GM19035 (cell line): ENCODE data around the gene ARHGEF40.

Source experiments
- ATAC-seq: cut with Tn5 transposase; IDR thresholded peaks from one replicate; pipeline ENCODE4 v1.9.1; 2021; ENCODE audit not compliant: unreplicated experiment

The ARHGEF40 gene

GRCh38 chr14:21096438-21096837 is 26.3 kb downstream of the ARHGEF40 start:
- ATAC-seq, result no peak

- ATAC-seq, result no peak
Measured at GRCh38 chr14:21096978-21097635, 27.0 kb downstream of the ARHGEF40 start.

- no peak for ATAC-seq
Measured at GRCh38 chr14:21097636-21098075, 27.6 kb downstream of the ARHGEF40 start.

GRCh38 chr14:21098076-21098891 is 28.2 kb downstream of the ARHGEF40 start, which contains the start of gene ZNF219:
ZNF219 (minus strand) TSS chr14:21098655; CDS start chr14:21093591, 5,064 bp downstream.
- no peak for ATAC-seq

- no peak for ATAC-seq
Measured at GRCh38 chr14:21098892-21099595, 28.9 kb downstream of the ARHGEF40 start.

- ATAC-seq, result no peak
Measured at GRCh38 chr14:21099596-21099985, 29.5 kb downstream of the ARHGEF40 start.

- ATAC-seq, result no peak
Measured at GRCh38 chr14:21100931-21101330, 30.8 kb downstream of the ARHGEF40 start, which contains the start of gene TMEM253. TMEM253 (plus strand) TSS chr14:21101066; CDS start chr14:21101344, 278 bp downstream.

GRCh38 chr14:21101802-21102413 is 31.8 kb downstream of the ARHGEF40 start:
- no peak for ATAC-seq

- ATAC-seq, result no peak
Measured at GRCh38 chr14:21102521-21103410, 32.7 kb downstream of the ARHGEF40 start.

GRCh38 chr14:21103411-21103709 is 33.3 kb downstream of the ARHGEF40 start:
- ATAC-seq, result no peak

GRCh38 chr14:21103710-21104447 is 33.8 kb downstream of the ARHGEF40 start:
- peak; percentile 92 for ATAC-seq

GRCh38 chr14:21104448-21105060 is 34.5 kb downstream of the ARHGEF40 start:
- ATAC-seq, result peak; percentile 36

- ATAC-seq, result no peak
Measured at GRCh38 chr14:21105095-21105494, 35.0 kb downstream of the ARHGEF40 start.

GRCh38 chr14:21106176-21106497 is 36.0 kb downstream of the ARHGEF40 start:
- no peak for ATAC-seq

- ATAC-seq, result no peak
Measured at GRCh38 chr14:21106498-21107282, 36.6 kb downstream of the ARHGEF40 start.

- ATAC-seq, result no peak
Measured at GRCh38 chr14:21107283-21107800, 37.2 kb downstream of the ARHGEF40 start.

- no peak for ATAC-seq
Measured at GRCh38 chr14:21108791-21109190, 38.7 kb downstream of the ARHGEF40 start.
